22Rv1 (cell line): ENCODE data around the gene C2orf80.

ENCODE experiments used
- CTCF ChIP-seq: fragments of 450-650 bp; IDR thresholded peaks from 2 replicates; pipeline ENCODE4 v1.5.1; 2017; ENCODE audit warnings: mild to moderate bottlenecking
- ZFX ChIP-seq: fragments of 450-650 bp; IDR thresholded peaks from 2 replicates; pipeline ENCODE4 v1.6.1; 2017; ENCODE audit warnings: antibody characterized with exemption, borderline replicate concordance

- TF ChIP-seq CTCF (no peak), ZFX (no peak)
Observed at GRCh38 chr2:208146006-208146405, 43.8 kb downstream of the C2orf80 start, which contains the start of gene CRYGB.
